ENCODE measurements around the gene NXPE4.

- TF ChIP-seq, protein P1, sequence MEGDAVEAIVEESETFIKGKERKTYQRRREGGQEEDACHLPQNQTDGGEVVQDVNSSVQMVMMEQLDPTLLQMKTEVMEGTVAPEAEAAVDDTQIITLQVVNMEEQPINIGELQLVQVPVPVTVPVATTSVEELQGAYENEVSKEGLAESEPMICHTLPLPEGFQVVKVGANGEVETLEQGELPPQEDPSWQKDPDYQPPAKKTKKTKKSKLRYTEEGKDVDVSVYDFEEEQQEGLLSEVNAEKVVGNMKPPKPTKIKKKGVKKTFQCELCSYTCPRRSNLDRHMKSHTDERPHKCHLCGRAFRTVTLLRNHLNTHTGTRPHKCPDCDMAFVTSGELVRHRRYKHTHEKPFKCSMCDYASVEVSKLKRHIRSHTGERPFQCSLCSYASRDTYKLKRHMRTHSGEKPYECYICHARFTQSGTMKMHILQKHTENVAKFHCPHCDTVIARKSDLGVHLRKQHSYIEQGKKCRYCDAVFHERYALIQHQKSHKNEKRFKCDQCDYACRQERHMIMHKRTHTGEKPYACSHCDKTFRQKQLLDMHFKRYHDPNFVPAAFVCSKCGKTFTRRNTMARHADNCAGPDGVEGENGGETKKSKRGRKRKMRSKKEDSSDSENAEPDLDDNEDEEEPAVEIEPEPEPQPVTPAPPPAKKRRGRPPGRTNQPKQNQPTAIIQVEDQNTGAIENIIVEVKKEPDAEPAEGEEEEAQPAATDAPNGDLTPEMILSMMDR (IDR thresholded peaks at IDR 0.05): no peak
- TF ChIP-seq, protein P2, sequence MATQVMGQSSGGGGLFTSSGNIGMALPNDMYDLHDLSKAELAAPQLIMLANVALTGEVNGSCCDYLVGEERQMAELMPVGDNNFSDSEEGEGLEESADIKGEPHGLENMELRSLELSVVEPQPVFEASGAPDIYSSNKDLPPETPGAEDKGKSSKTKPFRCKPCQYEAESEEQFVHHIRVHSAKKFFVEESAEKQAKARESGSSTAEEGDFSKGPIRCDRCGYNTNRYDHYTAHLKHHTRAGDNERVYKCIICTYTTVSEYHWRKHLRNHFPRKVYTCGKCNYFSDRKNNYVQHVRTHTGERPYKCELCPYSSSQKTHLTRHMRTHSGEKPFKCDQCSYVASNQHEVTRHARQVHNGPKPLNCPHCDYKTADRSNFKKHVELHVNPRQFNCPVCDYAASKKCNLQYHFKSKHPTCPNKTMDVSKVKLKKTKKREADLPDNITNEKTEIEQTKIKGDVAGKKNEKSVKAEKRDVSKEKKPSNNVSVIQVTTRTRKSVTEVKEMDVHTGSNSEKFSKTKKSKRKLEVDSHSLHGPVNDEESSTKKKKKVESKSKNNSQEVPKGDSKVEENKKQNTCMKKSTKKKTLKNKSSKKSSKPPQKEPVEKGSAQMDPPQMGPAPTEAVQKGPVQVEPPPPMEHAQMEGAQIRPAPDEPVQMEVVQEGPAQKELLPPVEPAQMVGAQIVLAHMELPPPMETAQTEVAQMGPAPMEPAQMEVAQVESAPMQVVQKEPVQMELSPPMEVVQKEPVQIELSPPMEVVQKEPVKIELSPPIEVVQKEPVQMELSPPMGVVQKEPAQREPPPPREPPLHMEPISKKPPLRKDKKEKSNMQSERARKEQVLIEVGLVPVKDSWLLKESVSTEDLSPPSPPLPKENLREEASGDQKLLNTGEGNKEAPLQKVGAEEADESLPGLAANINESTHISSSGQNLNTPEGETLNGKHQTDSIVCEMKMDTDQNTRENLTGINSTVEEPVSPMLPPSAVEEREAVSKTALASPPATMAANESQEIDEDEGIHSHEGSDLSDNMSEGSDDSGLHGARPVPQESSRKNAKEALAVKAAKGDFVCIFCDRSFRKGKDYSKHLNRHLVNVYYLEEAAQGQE (IDR thresholded peaks at IDR 0.05; ENCODE audit: insufficient read depth in 1 of 2, low read depth in 2 of 2, low read length in 1 of 2): no peak
These were observed 69.9 kb downstream of the NXPE4 start for GRCh38 chr11:114525682-114526081.

All from Panc1 (cell line).